ENCODE measurements around the gene MEIOC.

Gene MEIOC

GRCh38 chr17:44708401-44709263 is 52.4 kb downstream of the MEIOC start, which contains the start of gene DBF4B:
TSS of gene DBF4B (plus strand) at chr17:44708665. CDS start at chr17:44708821, 156 bp downstream.
- DNase-seq (ENCODE audit: low read depth in 2 of 2): peak; percentile 58 to 62

- no peak for DNase-seq (ENCODE audit: low read depth in 2 of 2)
Measured at GRCh38 chr17:44719444-44719843, 63.2 kb downstream of the MEIOC start.

- no peak for DNase-seq (ENCODE audit: low read depth in 2 of 2)
Measured at GRCh38 chr17:44722254-44722653, 66.0 kb downstream of the MEIOC start.

Data from stimulated activated CD4-positive, alpha-beta T cell treated with anti-CD3 and anti-CD28 coated beads, Interleukin-1b, Interleukin-23, amount 100 ng/mL, for 1 hour (primary cell).